Ovary (tissue), 9 donors: ENCODE data around the gene AK3. TPM values are rescaled to one million over a fixed set of nuclear protein-coding genes. Genes with fewer than 3 reads are reported as not detected.

ENCODE experiments used
- DNase-seq, 5 donors: peaks; one replicate each; pipeline ENCODE4 v3.0.0-alpha.2; 2019 to 2020
- H3K27ac ChIP-seq, 2 donors: fragments of 200-600 bp; one replicate each; pipeline versions ENCODE4 v1.5.1 to v1.8.0; 2019 to 2022
- H3K27me3 ChIP-seq: fragments of 200-600 bp; one replicate; pipeline ENCODE4 v1.8.0; 2022
- H3K36me3 ChIP-seq: fragments of 200-600 bp; sonication (generic); one replicate; pipeline ENCODE4 v1.5.1; 2019
- H3K4me1 ChIP-seq: one replicate; pipeline ENCODE4 v1.8.1; 2013; ENCODE audit warnings: mild to moderate bottlenecking, moderate library complexity; ENCODE audit not compliant: insufficient read depth
- H3K4me3 ChIP-seq: fragments of 200-600 bp; sonication (generic); one replicate; pipeline ENCODE4 v1.5.1; 2017
- H3K9me3 ChIP-seq, 2 donors: fragments of 200-600 bp in 1 of 2; sonication (generic) in 1 of 2; one replicate each; pipeline versions ENCODE4 v1.5.1 to v1.8.1; 2013 to 2019; ENCODE audit warnings: mild to moderate bottlenecking in 1 of 2, moderate library complexity in 1 of 2
- CTCF ChIP-seq, 3 donors: fragments of 450-650 bp in 2 of 3; fragments of 200-600 bp in 1 of 3; IDR thresholded peaks; one replicate each; pipeline versions ENCODE4 v1.5.1 to v1.8.0; 2016 to 2022; ENCODE audit warnings: antibody characterized with exemption in 3 of 3, mild to moderate bottlenecking in 1 of 3
- EP300 ChIP-seq: sonication (generic); formaldehyde crosslinking; IDR thresholded peaks from one replicate; pipeline ENCODE4 v1.6.1; 2017; ENCODE audit warnings: antibody characterized with exemption
- POLR2A ChIP-seq: fragments of 450-650 bp; IDR thresholded peaks from one replicate; pipeline ENCODE4 v1.6.1; 2017; ENCODE audit warnings: antibody characterized with exemption, mild to moderate bottlenecking, moderate library complexity
- WGBS, 3 donors: extraction: QIAGEN DNeasy Blood & Tissue Kit in 1 of 3; methylation state at CpG; one replicate each; pipeline versions ENCODE4 v1.1.5 to v1.1.7; 2013 to 2017; 5-methylcytosine and 5-hydroxymethylcytosine counted together
- intact Hi-C, 4 donors: fragments of 100-400 bp; cut with DNase I; formaldehyde crosslinking; loops; one replicate each; pipeline versions ENCODE4 v1.11.0 to v1.15.1; 2022 to 2023
- polyA plus RNA-seq, 2 donors: library from polyadenylated mRNA; stranded (reverse); fragments of 200-250 nt in 1 of 2; fragments of 350-450 nt in 1 of 2; fragmentation: Illumina TruSeq in 1 of 2; extraction: RNeasy Lipid Tissue Mini Kit (QIAGEN cat#74804) in 1 of 2; gene quantifications; one replicate each; pipeline ENCODE4 v1.2.3, GENCODE V29; 2013 to 2014
- total RNA-seq, 7 donors: library from RNA; depleted of rRNA in 2 of 7; stranded (reverse); fragments of >200 nt in 2 of 7; fragmentation: NEBNext Ultra II Directional in 3 of 7; extraction: Animal tissue kit (Norgen Biotek cat#: 25700) in 3 of 7; gene quantifications; one replicate each; pipeline versions ENCODE4 v1.1.0 to v1.2.4, GENCODE V29; 2016 to 2023
- donor health status: DM: no; HTN: no; CAD: no; lungs with moderate emphysema.
- donor health status: DM: no; HTN: no; CAD: no.
- donor health status: Bipolar disorder and iron deficiency.
- donor health status: DM: yes; HTN: yes; CAD: no.
- donor health status: DM: no; HTN: no; CAD: no.
- donor health status: DM: yes; HTN: yes; CAD: no.

Gene AK3
- total and polyA plus RNA-seq, 9 donors, result 49.8 to 88.7 (median 59.5) TPM

GRCh38 chr9:4671737-4672136, 69.3 kb downstream of the AK3 start:
- H3K4me1 ChIP-seq, result no peaks in the 10 kb centered on the region
- H3K27ac ChIP-seq, result no peak overlapping the region
- H3K36me3 ChIP-seq, result no peaks in the 10 kb centered on the region
- intact Hi-C loops, result loop anchor here in 1 of 4 donors (10.0 kb wide), 1 partner anchor 313 kb away; the partner anchor contains the start of gene JAK2
- no peaks in the 10 kb centered on the region for H3K27me3 ChIP-seq
- TF ChIP-seq EP300 (no peak), CTCF (IDR thresholded peaks at IDR 0.05) (no peak), POLR2A (no peak)
- H3K4me3 ChIP-seq, result no peak overlapping the region
- DNase-seq, result no peak
- no peaks in the 10 kb centered on the region for H3K9me3 ChIP-seq
- WGBS, 3 donors, result 93 to 100% (median 94%) methylated on average over 1 of the region's 1 CpG

GRCh38 chr9:4670591-4670990, 70.4 kb downstream of the AK3 start:
- intact Hi-C loops, result loop anchor here in 1 of 4 donors (10.0 kb wide), 1 partner anchor 314 kb away; the partner anchor contains the start of gene JAK2
- 88 to 96% (median 93%) methylated on average over 3 of the region's 3 CpGs for WGBS, 3 donors
- TF ChIP-seq EP300, result no peak
- no peak for TF ChIP-seq CTCF (IDR thresholded peaks at IDR 0.05)
- TF ChIP-seq POLR2A, result no peak
- no peak for DNase-seq
- Histone ChIP-seq H3K27ac (no peak overlapping the region), H3K9me3 (no peaks in the 10 kb centered on the region), H3K27me3 (no peaks in the 10 kb centered on the region), H3K4me1 (no peaks in the 10 kb centered on the region), H3K36me3 (no peaks in the 10 kb centered on the region), H3K4me3 (no peak overlapping the region)

GRCh38 chr9:4669890-4670289, 71.1 kb downstream of the AK3 start:
- Histone ChIP-seq H3K4me1 (no peaks in the 10 kb centered on the region), H3K9me3 (no peaks in the 10 kb centered on the region), H3K27me3 (no peaks in the 10 kb centered on the region), H3K4me3 (no peak overlapping the region), H3K36me3 (no peaks in the 10 kb centered on the region), H3K27ac (no peak overlapping the region)
- DNase-seq, result no peak
- no peak for TF ChIP-seq EP300
- TF ChIP-seq POLR2A, result no peak
- TF ChIP-seq CTCF (IDR thresholded peaks at IDR 0.05), result no peak
- intact Hi-C loops, result loop anchor here (10.0 kb wide), 4 partner anchors 75 to 955 kb away; partner anchors contain the start of genes AK3 (in 2 of the 4), JAK2 (in 1 of the 4) and RIC1 (in 1 of the 4)

GRCh38 chr9:4668604-4669003, 72.4 kb downstream of the AK3 start:
- no peak for DNase-seq
- H3K27ac ChIP-seq, result no peak overlapping the region
- H3K9me3 ChIP-seq, result no peaks in the 10 kb centered on the region
- no peak overlapping the region for H3K4me3 ChIP-seq
- H3K4me1 ChIP-seq, result no peaks in the 10 kb centered on the region
- H3K36me3 ChIP-seq, result no peaks in the 10 kb centered on the region
- WGBS, 3 donors, result 76 to 82% (median 77%) methylated on average over 2 of the region's 2 CpGs
- intact Hi-C loops, result loop anchor here (10.0 kb wide), 3 partner anchors 76 to 956 kb away; partner anchors contain the start of genes AK3 (in 2 of the 4) and RIC1 (in 1 of the 4)
- TF ChIP-seq POLR2A (no peak), CTCF (IDR thresholded peaks at IDR 0.05) (no peak), EP300 (no peak)
- H3K27me3 ChIP-seq, result no peaks in the 10 kb centered on the region
